Caco-2 (cell line): ENCODE measurements around the gene NUP98. TPM values are rescaled to one million over a fixed set of nuclear protein-coding genes. Genes with fewer than 3 reads are reported as not detected.

Source experiments
- BruUV-seq: library from RNA; stranded (reverse); fragments of 400-500 nt; replicated peaks from 2 replicates; lab custom pipeline; 2021; lab: Mats Ljungman, UMichigan
- CTCF ChIA-PET: fragments of 300-600 bp; sonication (Branson Sonifier 250); formaldehyde crosslinking; loops from one replicate; lab custom pipeline; 2022; ENCODE audit warnings: antibody characterized with exemption; lab: Charles Lee
- POLR2A ChIA-PET: fragments of 300-600 bp; sonication (Branson Sonifier 250); formaldehyde crosslinking; loops from one replicate; lab custom pipeline; 2022; ENCODE audit warnings: antibody characterized with exemption; lab: Charles Lee
- DNase-seq, 2 experiments: peaks; one replicate each; pipeline versions ENCODE4 v3.0.0 to v3.0.0-alpha.2; 2020 to 2022
- H3K27me3 ChIP-seq: replicated peaks from 2 replicates; pipeline ENCODE4 v1.6.0; 2011; ENCODE audit warnings: low read length; ENCODE audit not compliant: control insufficient read depth, insufficient read depth
- H3K36me3 ChIP-seq: 2 replicates; pipeline ENCODE4 v1.5.1; 2011; ENCODE audit warnings: low read length; ENCODE audit not compliant: control insufficient read depth, insufficient read depth
- H3K4me1 ChIP-seq: fragments of 250-450 bp; sonication (Bioruptor Pico); 2 replicates; pipeline ENCODE4 v1.5.1; 2020; ENCODE audit warnings: mild to moderate bottlenecking
- H3K4me3 ChIP-seq: 2 replicates; pipeline ENCODE4 v1.5.1; 2011; ENCODE audit warnings: low read depth, mild to moderate bottlenecking, control low read depth, low read length
- H3K9me3 ChIP-seq: fragments of 250-450 bp; sonication (Bioruptor Pico); 2 replicates; pipeline ENCODE4 v1.5.1; 2020; ENCODE audit warnings: mild to moderate bottlenecking, moderate library complexity
- H3K27ac Mint-ChIP-seq: one replicate; pipeline ENCODE4 v1.8.0; 2022; ENCODE audit warnings: mixed read lengths; ENCODE audit not compliant: unreplicated experiment
- H3K27me3 Mint-ChIP-seq: one replicate; pipeline ENCODE4 v1.8.0; 2022; ENCODE audit warnings: mixed read lengths; ENCODE audit not compliant: insufficient read depth, unreplicated experiment
- H3K36me3 Mint-ChIP-seq: one replicate; pipeline ENCODE4 v1.8.0; 2022; ENCODE audit warnings: mild to moderate bottlenecking, mixed read lengths; ENCODE audit not compliant: insufficient read depth, unreplicated experiment
- H3K4me1 Mint-ChIP-seq: one replicate; pipeline ENCODE4 v1.8.0; 2022; ENCODE audit warnings: low read depth, mixed read lengths; ENCODE audit not compliant: unreplicated experiment
- H3K4me3 Mint-ChIP-seq: one replicate; pipeline ENCODE4 v1.8.0; 2022; ENCODE audit warnings: mild to moderate bottlenecking, moderate library complexity, mixed read lengths; ENCODE audit not compliant: unreplicated experiment
- H3K9me3 Mint-ChIP-seq: one replicate; pipeline ENCODE4 v1.8.0; 2022; ENCODE audit warnings: mixed read lengths; ENCODE audit not compliant: unreplicated experiment
- intact Hi-C: fragments of 100-400 bp; cut with micrococcal nuclease; formaldehyde crosslinking; loops from one replicate; pipeline ENCODE4 v1.10.0; 2022; ENCODE audit not compliant: unreplicated experiment
- total RNA-seq: library from RNA; stranded (reverse); gene quantifications from 2 replicates; pipeline ENCODE4 v1.2.3, GENCODE V29; 2022
- TF ChIP-seq, protein P1 (sequence below), 2 experiments: fragments of 200-600 bp in 1 of 2; IDR thresholded peaks; 1 replicate in 1 of 2; 2 replicates in 1 of 2; pipeline versions ENCODE4 v1.5.1 to v1.8.0; 2011 to 2022; ENCODE audit warnings: antibody characterized with exemption in 1 of 2, control low read depth in 1 of 2, inconsistent platforms in 1 of 2, low read depth in 1 of 2, low read length in 1 of 2, mild to moderate bottlenecking in 1 of 2, moderate library complexity in 1 of 2; ENCODE audit not compliant: insufficient read depth in 1 of 2, severe bottlenecking in 1 of 2, unreplicated experiment in 1 of 2

The NUP98 gene
- total RNA-seq, 1 experiment from 2014 or later: 146 TPM

DNA sequence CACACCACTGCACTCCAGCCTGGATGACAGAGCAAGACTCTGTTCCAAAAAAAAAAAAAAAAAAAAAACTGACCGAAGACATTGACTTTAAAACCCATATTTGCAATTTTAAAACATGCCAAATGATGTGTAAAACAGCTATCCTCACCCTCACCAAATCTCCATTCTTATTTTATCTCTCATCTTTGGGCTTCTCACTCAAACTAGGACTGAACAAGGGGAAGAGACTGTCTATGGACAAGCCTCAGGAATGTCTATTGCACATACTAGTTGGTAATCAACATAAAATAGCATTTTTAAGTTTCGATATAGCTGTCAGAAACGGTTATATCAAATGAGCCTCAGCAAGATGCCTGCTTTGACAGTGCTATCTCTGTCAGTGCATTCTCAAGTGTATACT, 118.3 kb downstream of the NUP98 start:
- BruUV-seq: no TSS peak
- peaks cover 89% of the 10 kb centered on the region for H3K36me3 Mint-ChIP-seq
- no peak overlapping the region for H3K27ac Mint-ChIP-seq
- Histone ChIP-seq H3K4me1 (no peaks in the 10 kb centered on the region), H3K36me3 (peaks cover 6% of the 10 kb centered on the region), H3K27me3 (no peaks in the 10 kb centered on the region), H3K4me3 (no peak overlapping the region), H3K9me3 (no peaks in the 10 kb centered on the region)
- no peaks in the 10 kb centered on the region for H3K4me1 Mint-ChIP-seq
- no peaks in the 10 kb centered on the region for H3K9me3 Mint-ChIP-seq
- ChIA-PET POLR2A (no interaction called here), CTCF (no interaction called here)
- no peaks in the 10 kb centered on the region for H3K27me3 Mint-ChIP-seq
- no peak for DNase-seq
- intact Hi-C loops: no loop called here
- TF ChIP-seq, protein P1, sequence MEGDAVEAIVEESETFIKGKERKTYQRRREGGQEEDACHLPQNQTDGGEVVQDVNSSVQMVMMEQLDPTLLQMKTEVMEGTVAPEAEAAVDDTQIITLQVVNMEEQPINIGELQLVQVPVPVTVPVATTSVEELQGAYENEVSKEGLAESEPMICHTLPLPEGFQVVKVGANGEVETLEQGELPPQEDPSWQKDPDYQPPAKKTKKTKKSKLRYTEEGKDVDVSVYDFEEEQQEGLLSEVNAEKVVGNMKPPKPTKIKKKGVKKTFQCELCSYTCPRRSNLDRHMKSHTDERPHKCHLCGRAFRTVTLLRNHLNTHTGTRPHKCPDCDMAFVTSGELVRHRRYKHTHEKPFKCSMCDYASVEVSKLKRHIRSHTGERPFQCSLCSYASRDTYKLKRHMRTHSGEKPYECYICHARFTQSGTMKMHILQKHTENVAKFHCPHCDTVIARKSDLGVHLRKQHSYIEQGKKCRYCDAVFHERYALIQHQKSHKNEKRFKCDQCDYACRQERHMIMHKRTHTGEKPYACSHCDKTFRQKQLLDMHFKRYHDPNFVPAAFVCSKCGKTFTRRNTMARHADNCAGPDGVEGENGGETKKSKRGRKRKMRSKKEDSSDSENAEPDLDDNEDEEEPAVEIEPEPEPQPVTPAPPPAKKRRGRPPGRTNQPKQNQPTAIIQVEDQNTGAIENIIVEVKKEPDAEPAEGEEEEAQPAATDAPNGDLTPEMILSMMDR (IDR thresholded peaks at IDR 0.05; ENCODE audit: insufficient read depth in 1 of 2, low read depth in 1 of 2, low read length in 1 of 2, severe bottlenecking in 1 of 2, unreplicated experiment in 1 of 2): no peak
- H3K4me3 Mint-ChIP-seq: no peak overlapping the region

DNA sequence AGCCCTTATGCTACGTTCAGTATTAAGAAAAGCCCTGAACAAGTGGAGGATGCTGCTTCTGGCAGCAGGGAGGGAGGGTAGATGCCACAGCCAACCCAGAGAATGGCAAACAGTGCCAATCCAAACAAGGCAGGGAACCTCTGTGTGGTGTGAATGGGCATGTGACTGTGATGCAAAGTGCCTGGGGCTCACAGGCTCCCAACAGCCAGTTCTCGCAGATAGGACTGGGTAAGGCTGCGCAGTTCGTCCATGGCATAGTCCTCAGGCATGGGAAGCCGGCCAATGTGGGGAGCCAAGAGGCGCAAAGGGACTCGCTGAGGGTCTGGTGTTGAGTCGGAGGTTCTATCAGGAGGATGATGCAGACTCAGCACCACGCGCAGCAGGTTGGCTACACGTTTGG, 121.4 kb downstream of the NUP98 start:
- ChIA-PET CTCF (no interaction called here), POLR2A (no interaction called here)
- DNase-seq: no peak
- no peaks in the 10 kb centered on the region for H3K9me3 Mint-ChIP-seq
- Histone ChIP-seq H3K9me3 (no peaks in the 10 kb centered on the region), H3K36me3 (peaks cover 5% of the 10 kb centered on the region; the same call in 1 of the 2 replicates), H3K4me1 (no peaks in the 10 kb centered on the region), H3K4me3 (no peak overlapping the region), H3K27me3 (no peaks in the 10 kb centered on the region)
- H3K27ac Mint-ChIP-seq: peak overlapping the region; percentile 26
- peaks cover 84% of the 10 kb centered on the region for H3K36me3 Mint-ChIP-seq
- intact Hi-C loops: no loop called here
- BruUV-seq: no TSS peak
- TF ChIP-seq, protein P1 (IDR thresholded peaks at IDR 0.05; ENCODE audit: insufficient read depth in 1 of 2, low read depth in 1 of 2, low read length in 1 of 2, severe bottlenecking in 1 of 2, unreplicated experiment in 1 of 2): no peak
- H3K27me3 Mint-ChIP-seq: no peaks in the 10 kb centered on the region
- H3K4me3 Mint-ChIP-seq: no peak overlapping the region
- H3K4me1 Mint-ChIP-seq: no peaks in the 10 kb centered on the region

DNA sequence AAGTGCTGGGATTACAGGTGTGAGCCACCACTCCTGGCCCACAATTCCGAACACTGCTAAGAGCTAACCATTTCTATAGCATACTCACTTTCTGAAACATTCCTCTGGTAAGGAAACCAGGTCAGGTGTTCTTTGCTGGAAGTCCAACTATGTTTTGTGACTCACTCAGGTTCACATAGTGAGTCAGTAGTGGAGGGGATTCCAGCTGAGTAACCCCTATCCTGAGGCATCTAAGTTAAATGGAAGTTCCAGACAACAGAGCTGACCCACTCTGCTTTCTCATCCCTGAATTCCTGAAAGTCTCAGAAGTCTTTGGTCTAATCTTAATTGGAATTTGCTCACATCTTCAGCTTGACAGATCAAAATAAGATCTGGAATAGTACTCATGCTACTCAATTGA, 123.2 kb downstream of the NUP98 start:
- Mint-ChIP-seq H3K36me3 (peaks cover 76% of the 10 kb centered on the region), H3K27me3 (no peaks in the 10 kb centered on the region), H3K27ac (no peak overlapping the region), H3K9me3 (no peaks in the 10 kb centered on the region), H3K4me1 (no peaks in the 10 kb centered on the region), H3K4me3 (no peak overlapping the region)
- DNase-seq: no peak
- H3K27me3 ChIP-seq: no peaks in the 10 kb centered on the region
- CTCF ChIA-PET: no interaction called here
- POLR2A ChIA-PET: no interaction called here
- H3K4me3 ChIP-seq: no peak overlapping the region
- TF ChIP-seq, protein P1 (IDR thresholded peaks at IDR 0.05; ENCODE audit: insufficient read depth in 1 of 2, low read depth in 1 of 2, low read length in 1 of 2, severe bottlenecking in 1 of 2, unreplicated experiment in 1 of 2): no peak
- H3K4me1 ChIP-seq: no peaks in the 10 kb centered on the region
- 0 out of 2 replicates have a peak, but pooled peaks cover 3% of the 10 kb centered on the region for H3K36me3 ChIP-seq
- H3K9me3 ChIP-seq: no peaks in the 10 kb centered on the region
- BruUV-seq: no TSS peak
- intact Hi-C loops: no loop called here
